Fibroblast of skin of left biceps (primary cell): ENCODE data around the gene HMX3.

Source experiments
- DNase-seq, 2 experiments: peaks; one replicate each; pipeline ENCODE4 v3.0.0-alpha.2; 2013; ENCODE audit warnings: low read depth in 2 of 2

HMX3 gene

DNA sequence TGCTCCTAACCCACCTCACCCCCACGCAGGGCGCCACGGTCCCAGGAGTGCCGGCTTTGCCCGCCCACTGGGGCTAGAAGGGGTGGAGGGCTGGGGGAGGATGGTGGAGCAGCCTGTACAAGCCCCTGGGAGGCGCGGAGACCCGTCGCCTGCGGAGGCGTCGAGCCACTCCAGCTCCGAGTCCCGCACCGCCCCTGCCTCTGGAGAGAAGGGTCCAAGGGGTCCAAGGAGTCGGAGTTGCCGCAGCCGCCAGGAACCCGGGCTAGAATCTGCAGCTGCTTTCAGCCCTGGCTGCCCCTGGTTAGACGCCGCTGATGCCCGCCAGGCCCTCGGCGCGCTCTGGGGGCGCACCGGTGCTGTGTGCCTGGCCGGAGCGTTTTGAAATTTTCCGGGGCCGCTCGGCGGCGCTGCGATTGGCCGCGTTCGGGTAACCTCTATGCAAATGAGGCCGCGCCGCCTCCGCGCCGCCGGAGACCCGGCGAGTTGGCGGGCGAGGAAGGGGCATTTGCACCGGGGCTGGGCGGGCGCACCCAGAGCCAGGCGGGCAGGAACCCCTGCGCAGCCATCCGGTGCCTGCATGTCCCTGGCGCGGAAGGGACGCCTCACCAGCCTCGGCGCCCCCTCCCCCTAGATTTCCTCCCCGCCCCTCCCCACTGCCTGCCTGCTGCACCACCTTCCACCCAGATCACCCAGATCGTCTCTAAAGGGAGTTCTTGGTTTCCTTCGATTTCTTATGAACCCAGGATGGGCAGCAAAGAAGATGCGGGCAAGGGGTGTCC is 12.1 kb downstream of the HMX3 start, which contains the start of gene HMX2:
HMX2 (plus strand) TSS at position 502 of the 779 bp plus-strand sequence; CDS start at position 745, 243 bp downstream.
- DNase-seq, result no peak

GRCh38 chr10:123148414-123149161 is 12.8 kb downstream of the HMX3 start:
- no peak for DNase-seq

DNA sequence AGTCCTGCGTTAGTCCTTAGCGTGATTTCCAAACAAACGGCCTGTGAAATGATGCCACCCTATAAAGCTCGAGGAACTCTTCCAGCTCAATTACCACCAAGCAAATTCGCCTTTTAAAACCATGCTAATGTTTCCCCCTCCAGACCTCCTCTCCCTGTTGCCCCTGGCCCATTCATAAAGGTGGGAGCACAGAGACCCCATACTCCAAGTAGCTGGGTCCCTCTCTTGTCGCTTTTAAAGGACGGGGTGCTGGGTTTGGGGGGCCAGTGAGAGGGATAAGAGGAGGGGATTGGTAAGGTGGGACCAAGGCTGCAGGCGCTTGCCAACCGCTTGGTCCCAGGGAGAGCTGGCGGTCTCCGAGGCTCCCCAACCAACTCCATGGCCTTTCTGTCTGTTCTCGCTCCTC is 13.4 kb downstream of the HMX3 start:
- DNase-seq, result no peak

DNA sequence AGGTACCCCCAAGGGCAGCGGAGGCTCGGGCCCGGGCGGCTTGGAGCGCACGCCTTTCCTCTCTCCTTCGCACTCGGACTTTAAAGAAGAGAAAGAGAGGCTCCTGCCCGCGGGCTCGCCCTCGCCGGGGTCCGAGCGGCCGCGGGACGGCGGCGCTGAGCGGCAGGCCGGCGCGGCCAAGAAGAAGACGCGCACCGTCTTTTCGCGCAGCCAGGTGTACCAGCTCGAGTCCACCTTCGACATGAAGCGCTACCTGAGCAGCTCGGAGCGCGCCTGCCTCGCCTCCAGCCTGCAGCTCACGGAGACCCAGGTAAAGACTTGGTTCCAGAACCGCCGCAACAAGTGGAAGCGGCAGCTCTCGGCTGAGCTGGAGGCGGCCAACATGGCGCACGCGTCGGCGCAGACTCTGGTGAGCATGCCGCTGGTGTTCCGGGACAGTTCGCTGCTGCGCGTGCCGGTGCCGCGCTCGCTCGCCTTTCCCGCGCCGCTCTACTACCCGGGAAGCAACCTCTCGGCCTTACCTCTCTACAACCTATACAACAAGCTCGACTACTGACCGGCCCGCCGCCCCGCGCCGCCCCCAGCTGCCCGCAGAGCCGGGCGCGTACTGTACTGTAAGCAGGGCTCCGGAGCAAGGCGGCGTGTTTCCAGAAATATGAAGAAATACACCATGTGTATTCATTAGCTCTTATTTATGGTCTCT is 13.9 kb downstream of the HMX3 start:
- no peak for DNase-seq

DNA sequence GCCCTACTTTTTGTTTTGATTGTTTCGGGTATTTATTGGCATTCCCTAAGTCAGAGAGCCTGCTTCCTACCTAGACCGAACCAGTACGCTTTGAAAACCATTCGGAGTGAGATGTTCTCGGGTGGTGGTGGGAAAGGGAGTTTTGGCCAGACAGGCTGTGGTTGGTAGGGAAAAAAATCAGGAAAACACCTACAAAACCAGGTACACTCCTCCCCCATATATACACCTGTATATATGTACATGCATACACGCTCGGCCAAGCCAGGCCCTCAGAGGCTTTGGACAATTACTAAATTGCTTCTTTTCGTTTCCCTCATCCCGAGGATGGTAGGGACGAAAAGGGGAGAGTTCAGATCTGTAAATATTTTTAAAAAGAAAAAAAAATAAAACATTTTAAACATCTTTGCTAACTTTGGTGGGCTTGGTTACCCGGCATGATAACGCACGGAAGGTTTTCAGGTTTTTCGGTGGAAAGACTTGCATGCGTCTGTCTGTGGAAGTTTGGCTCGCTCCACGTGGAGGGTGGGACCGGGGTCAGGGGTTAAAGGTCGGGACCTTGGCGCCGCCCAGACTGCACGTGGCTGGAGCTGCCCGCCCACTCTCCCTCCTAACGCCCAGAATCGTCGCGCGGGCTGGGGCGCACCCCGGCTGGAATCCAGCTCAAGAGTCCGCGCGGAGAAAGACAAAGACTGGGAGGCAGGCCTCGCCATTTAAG is 14.7 kb downstream of the HMX3 start:
- no peak for DNase-seq

DNA sequence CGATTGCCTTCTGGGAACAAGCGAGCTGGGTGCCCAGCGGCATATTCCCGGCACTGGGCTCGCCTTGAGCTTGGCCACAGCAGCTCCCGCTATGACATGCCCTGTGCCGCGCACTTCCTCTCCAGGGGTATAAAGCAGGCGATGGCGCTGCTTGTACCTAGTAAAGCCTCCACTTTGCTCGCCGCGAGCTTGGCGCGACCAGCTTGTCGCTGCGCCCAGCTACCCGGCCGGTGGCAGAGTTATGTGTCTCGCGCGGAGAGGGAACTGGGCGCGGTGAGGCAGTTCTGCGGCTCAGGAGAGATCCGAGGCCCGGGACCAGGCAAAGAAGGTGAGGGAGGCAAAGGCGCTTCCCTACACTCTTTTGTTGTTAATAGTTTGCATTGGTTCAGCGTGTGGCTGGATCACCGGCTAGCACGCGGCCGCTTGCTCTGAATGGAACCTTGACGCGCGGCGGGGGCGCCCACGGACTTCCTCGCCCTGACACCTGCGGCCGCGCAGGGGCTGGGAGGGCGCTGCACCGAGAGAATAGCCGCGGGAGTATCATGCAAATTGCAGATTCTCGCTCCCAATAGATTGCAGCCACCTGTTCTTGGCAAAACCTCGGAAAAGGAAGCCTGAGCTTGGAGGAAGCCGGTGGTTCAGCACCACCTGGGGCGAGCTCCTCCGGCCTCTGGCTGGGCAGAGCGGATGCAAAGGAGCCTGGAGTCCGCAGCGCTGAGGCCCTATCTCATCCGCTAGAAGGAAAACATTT is 15.4 kb downstream of the HMX3 start:
- no peak for DNase-seq

DNA sequence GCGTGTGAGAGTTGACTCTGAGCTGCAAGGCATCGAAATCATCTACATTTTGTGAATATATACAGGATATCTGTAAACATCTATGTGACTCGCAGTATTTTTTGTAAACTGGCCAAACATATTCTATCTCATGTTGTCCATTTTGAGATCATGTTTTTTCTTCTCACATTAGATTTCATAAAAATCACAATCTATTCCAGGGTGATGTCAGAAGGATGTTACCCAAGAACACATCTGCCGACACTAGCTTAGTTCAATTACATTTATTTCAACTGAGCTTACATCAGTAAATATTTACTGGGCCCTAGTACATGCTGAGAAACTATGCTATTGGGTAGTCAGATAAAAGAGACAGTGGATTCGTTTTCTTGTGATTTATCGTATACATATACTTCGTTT is 16.0 kb downstream of the HMX3 start:
- DNase-seq, result no peak

DNA sequence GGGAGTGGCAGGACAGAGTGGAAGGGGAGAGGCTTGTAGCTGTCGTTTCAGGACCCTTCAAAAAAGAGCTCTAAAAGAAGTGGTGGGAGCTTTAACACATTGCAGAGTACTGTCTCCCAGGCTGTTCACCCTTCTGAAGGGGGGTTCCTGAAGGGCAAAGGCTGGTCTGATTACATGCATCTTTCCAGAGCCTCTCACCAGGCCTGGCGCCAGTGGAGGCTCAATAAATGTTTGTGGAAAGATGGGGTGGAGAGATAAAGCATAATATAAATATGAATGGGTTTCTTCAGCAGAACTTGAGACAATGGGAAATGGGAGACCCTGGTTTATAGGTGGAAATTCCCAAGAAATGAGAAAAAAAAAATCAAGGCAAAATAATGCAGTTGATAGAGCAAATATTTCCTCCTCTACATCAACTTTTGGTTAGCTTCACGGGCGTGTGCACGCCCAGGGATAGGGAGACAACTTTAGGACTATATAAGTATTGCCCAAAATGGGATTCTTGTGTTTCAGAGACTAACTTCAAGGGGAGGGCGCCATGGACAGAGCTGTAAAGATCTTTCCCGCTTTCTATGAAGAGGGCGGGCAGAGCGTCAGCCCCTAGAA is 17.8 kb downstream of the HMX3 start:
- DNase-seq, result no peak

DNA sequence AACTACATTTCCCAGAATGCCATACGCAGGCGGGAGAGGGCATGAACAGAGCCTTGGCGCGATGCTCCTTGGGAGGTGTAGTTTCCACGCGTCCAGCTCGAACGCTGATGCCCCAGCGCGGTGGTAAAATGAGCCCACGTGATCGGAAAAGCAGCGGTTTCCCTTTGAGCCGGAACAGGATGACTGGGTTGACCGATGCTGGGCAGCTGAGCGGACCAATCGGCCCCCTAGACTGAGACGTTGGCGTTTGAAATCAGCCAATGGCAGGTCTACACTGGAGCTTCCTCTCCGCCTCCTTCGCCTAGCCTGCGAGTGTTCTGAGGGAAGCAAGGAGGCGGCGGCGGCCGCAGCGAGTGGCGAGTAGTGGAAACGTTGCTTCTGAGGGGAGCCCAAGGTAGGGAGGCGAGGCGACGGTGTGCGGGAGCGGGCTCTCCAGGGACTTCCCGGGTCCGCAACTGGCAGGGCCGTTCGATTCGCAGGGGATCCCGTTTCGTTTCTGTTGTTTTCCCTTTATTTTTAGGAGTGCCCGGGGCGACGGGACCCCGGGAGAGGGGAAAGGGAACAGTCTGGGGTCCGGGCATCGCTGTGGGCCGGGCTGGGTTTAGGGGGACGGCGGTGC is 18.4 kb downstream of the HMX3 start, which contains the start of gene BUB3:
BUB3 (plus strand) TSS at position 311 of the 619 bp plus-strand sequence. CDS start 516 bp downstream, outside the sequence.
- peak; percentile 97 to 98 for DNase-seq

DNA sequence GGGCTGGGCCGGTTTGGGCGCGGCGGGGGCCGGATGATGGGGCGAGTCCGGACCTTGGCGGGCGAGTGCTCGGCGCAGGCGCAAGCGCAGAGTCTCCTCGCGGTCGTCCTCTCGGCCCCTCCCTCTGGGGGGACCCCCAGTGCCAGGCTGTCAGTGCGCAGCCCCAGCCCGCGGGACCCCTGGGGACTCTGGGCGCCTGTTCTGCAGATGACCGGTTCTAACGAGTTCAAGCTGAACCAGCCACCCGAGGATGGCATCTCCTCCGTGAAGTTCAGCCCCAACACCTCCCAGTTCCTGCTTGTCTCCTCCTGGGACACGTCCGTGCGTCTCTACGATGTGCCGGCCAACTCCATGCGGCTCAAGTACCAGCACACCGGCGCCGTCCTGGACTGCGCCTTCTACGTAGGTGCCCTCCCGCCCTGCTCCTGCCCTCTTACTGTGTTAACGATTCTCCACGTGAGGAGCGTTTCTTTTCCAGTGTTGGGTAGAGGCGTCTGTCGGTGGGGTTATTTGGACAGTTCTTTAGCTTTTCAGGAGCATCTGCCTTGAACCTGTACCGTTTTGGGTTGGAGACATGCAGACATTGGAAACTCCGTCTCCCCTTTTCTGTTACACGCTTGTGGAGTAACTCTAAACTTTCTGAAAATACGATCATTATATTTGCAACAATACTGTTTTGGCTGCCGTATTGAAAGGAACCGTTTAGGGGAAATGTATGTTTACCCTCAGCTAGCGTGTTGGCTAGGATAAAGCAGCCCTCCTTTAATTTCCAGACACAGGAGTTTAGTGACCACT is 19.1 kb downstream of the HMX3 start:
- DNase-seq, result no peak

- no peak for DNase-seq
Measured at GRCh38 chr10:123156078-123156477, 20.3 kb downstream of the HMX3 start.

GRCh38 chr10:123157210-123157609 is 21.4 kb downstream of the HMX3 start:
- DNase-seq, result no peak

- DNase-seq, result no peak
Measured at GRCh38 chr10:123158682-123159081, 22.9 kb downstream of the HMX3 start.

DNA sequence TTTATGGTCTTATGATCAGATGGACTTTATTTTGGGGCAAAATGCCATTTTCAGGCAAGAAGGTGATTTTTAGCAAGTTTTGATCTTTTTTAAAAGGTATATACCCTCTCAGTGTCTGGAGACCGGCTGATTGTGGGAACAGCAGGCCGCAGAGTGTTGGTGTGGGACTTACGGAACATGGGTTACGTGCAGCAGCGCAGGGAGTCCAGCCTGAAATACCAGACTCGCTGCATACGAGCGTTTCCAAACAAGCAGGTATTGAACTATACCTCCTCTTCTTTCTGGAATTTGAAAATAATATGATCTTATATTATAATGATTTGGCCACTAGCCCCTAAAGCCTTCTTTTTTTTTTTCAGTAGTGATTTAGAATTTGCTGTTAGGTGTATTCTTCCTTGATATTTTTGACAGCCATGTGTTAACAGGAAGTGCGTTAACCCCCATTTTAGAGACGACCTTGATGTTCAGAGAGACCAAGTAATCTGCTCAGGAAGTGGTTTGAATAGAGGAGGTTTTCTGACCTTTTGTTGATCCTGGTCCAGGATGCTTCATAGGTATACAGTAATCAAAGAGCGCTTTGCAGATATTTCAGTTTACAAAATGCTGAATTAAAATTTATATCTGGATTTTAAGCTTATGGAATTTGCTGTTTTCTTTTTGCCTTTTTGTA is 24.7 kb downstream of the HMX3 start:
- no peak for DNase-seq

- DNase-seq, result no peak
Measured at GRCh38 chr10:123164319-123164718, 28.5 kb downstream of the HMX3 start.

DNA sequence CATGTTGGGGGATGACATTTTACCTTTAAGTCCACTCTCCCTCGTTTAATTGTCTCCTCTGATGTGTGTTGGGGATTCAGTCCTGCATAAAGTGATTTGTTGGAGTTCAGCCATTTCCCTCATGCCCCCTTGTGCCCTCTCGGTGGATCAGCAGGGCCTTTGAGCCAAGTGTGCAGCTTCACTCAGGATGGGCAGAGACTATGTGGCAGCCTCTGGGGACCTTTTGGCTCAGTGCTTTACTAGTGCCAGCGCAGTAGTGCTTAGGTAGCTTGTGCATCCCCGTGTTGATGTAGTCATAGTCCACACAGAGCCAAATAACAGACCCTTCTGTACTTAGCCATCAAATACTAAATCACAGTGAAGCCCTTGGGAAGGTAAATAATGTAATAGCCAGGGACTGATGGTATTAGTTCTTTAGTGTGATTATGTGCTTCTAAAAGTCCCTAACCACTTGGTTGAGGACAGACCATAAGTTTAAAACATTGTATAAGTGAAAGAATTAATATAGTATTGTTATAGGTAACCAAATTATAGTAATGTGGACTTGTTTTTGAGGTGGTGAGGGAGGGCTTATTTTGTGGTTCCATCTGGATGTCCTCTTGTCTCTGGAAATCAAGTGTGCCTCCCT is 29.8 kb downstream of the HMX3 start:
- DNase-seq, result no peak

- no peak for DNase-seq
Measured at GRCh38 chr10:123166618-123167017, 30.8 kb downstream of the HMX3 start.

GRCh38 chr10:123170961-123171360 is 35.2 kb downstream of the HMX3 start:
- no peak for DNase-seq
